HEK293 (cell line): Measurements from ENCODE around the gene SYNC.

Source experiments
- AEBP2 ChIP-seq: fragments of 450-650 bp; formaldehyde crosslinking; IDR thresholded peaks from 2 replicates; pipeline ENCODE4 v1.5.1; 2016; ENCODE audit warnings: missing biosample characterization, missing genetic modification characterization, borderline replicate concordance
- FEZF1 ChIP-seq: fragments of 450-650 bp; formaldehyde crosslinking; IDR thresholded peaks from 2 replicates; pipeline ENCODE4 v1.5.1; 2016; ENCODE audit warnings: missing biosample characterization, missing genetic modification characterization
- GLI2 ChIP-seq: fragments of 450-650 bp; formaldehyde crosslinking; IDR thresholded peaks from 2 replicates; pipeline ENCODE4; 2017; ENCODE audit warnings: missing biosample characterization, missing genetic modification characterization, low read depth, borderline replicate concordance
- HOXC10 ChIP-seq: sonication (generic); formaldehyde crosslinking; IDR thresholded peaks from 2 replicates; pipeline ENCODE4 v1.8.1; 2023; ENCODE audit warnings: mild to moderate bottlenecking, missing genetic modification reagents
- IKZF3 ChIP-seq: fragments of 450-650 bp; IDR thresholded peaks from 2 replicates; pipeline ENCODE4 v1.5.0; 2018; ENCODE audit warnings: missing biosample characterization, mild to moderate bottlenecking, missing genetic modification characterization, moderate library complexity
- KLF1 ChIP-seq: fragments of 450-650 bp; formaldehyde crosslinking; IDR thresholded peaks from 2 replicates; pipeline ENCODE4 v1.5.1; 2016; ENCODE audit warnings: missing biosample characterization, missing genetic modification characterization
- KLF16 ChIP-seq: fragments of 450-650 bp; formaldehyde crosslinking; IDR thresholded peaks from 2 replicates; pipeline ENCODE4 v1.5.1; 2017; ENCODE audit warnings: missing biosample characterization, missing genetic modification characterization
- OVOL3 ChIP-seq: fragments of 450-650 bp; formaldehyde crosslinking; IDR thresholded peaks from 2 replicates; pipeline ENCODE4 v1.5.1; 2016; ENCODE audit warnings: missing biosample characterization, missing genetic modification characterization
- SALL2 ChIP-seq: fragments of 450-650 bp; formaldehyde crosslinking; IDR thresholded peaks from 2 replicates; pipeline ENCODE4 v1.5.0; 2017; ENCODE audit warnings: missing biosample characterization, mild to moderate bottlenecking, missing genetic modification characterization, borderline replicate concordance
- SETDB1 ChIP-seq: IDR thresholded peaks from one replicate; pipeline ENCODE4 v1.6.1; 2017; ENCODE audit warnings: mild to moderate bottlenecking, low read length, moderate library complexity, mixed read lengths; ENCODE audit not compliant: insufficient read length
- SP3 ChIP-seq: fragments of 450-650 bp; formaldehyde crosslinking; IDR thresholded peaks from 2 replicates; pipeline ENCODE4 v1.5.1; 2016; ENCODE audit warnings: missing biosample characterization, missing genetic modification characterization
- ZBTB1 ChIP-seq: fragments of 450-650 bp; formaldehyde crosslinking; IDR thresholded peaks from 2 replicates; pipeline ENCODE4 v1.5.1; 2016; ENCODE audit warnings: missing biosample characterization, missing genetic modification characterization
- ZBTB7A ChIP-seq: fragments of 450-650 bp; formaldehyde crosslinking; IDR thresholded peaks from 2 replicates; pipeline ENCODE4 v1.5.1; 2016; ENCODE audit warnings: low read depth, missing biosample characterization, missing genetic modification characterization
- ZFP3 ChIP-seq: fragments of 450-650 bp; formaldehyde crosslinking; IDR thresholded peaks from 2 replicates; pipeline ENCODE4 v1.5.1; 2016; ENCODE audit warnings: low read depth, missing biosample characterization, missing genetic modification characterization
- ZIC2 ChIP-seq: fragments of 450-650 bp; formaldehyde crosslinking; IDR thresholded peaks from 2 replicates; pipeline ENCODE4 v1.5.1; 2016; ENCODE audit warnings: missing biosample characterization, missing genetic modification characterization
- ZNF112 ChIP-seq: fragments of 450-650 bp; formaldehyde crosslinking; IDR thresholded peaks from 2 replicates; pipeline ENCODE4 v1.5.0; 2017; ENCODE audit warnings: missing biosample characterization, missing genetic modification characterization
- ZNF155 ChIP-seq: fragments of 450-650 bp; formaldehyde crosslinking; IDR thresholded peaks from 2 replicates; pipeline ENCODE4 v1.5.1; 2016; ENCODE audit warnings: missing biosample characterization, missing genetic modification characterization
- ZNF18 ChIP-seq: fragments of 450-650 bp; formaldehyde crosslinking; IDR thresholded peaks from 2 replicates; pipeline ENCODE4 v1.5.1; 2016; ENCODE audit warnings: missing biosample characterization, missing genetic modification characterization
- ZNF184 ChIP-seq: fragments of 450-650 bp; IDR thresholded peaks from 2 replicates; pipeline ENCODE4 v1.5.1; 2018; ENCODE audit warnings: missing biosample characterization, mild to moderate bottlenecking, missing genetic modification characterization
- ZNF24 ChIP-seq: fragments of 450-650 bp; formaldehyde crosslinking; IDR thresholded peaks from 2 replicates; pipeline ENCODE4 v1.5.1; 2016; ENCODE audit warnings: missing biosample characterization, missing genetic modification characterization
- ZNF341 ChIP-seq: fragments of 450-650 bp; formaldehyde crosslinking; IDR thresholded peaks from 2 replicates; pipeline ENCODE4; 2016; ENCODE audit warnings: low read depth, missing biosample characterization, missing genetic modification characterization
- ZNF37A ChIP-seq: fragments of 450-650 bp; IDR thresholded peaks from 2 replicates; pipeline ENCODE4 v1.5.1; 2018; ENCODE audit warnings: missing biosample characterization, missing genetic modification characterization
- ZNF391 ChIP-seq: fragments of 450-650 bp; formaldehyde crosslinking; IDR thresholded peaks from 2 replicates; pipeline ENCODE4 v1.5.1; 2016; ENCODE audit warnings: low read depth, missing biosample characterization, missing genetic modification characterization, borderline replicate concordance
- ZNF514 ChIP-seq: fragments of 450-650 bp; formaldehyde crosslinking; IDR thresholded peaks from 2 replicates; pipeline ENCODE4 v1.5.1; 2016; ENCODE audit warnings: missing biosample characterization, missing genetic modification characterization
- ZNF596 ChIP-seq: fragments of 450-650 bp; IDR thresholded peaks from 2 replicates; pipeline ENCODE4 v1.5.0; 2018; ENCODE audit warnings: missing biosample characterization, mild to moderate bottlenecking, missing genetic modification characterization, moderate library complexity
- ZNF645 ChIP-seq: fragments of 450-650 bp; formaldehyde crosslinking; IDR thresholded peaks from 2 replicates; pipeline ENCODE4; 2016; ENCODE audit warnings: missing biosample characterization, missing genetic modification characterization
- ZNF76 ChIP-seq: fragments of 450-650 bp; formaldehyde crosslinking; IDR thresholded peaks from 2 replicates; pipeline ENCODE4; 2016; ENCODE audit warnings: low read depth, missing biosample characterization, missing genetic modification characterization, borderline replicate concordance
- ZNF777 ChIP-seq: fragments of 450-650 bp; formaldehyde crosslinking; IDR thresholded peaks from 2 replicates; pipeline ENCODE4 v1.5.1; 2017; ENCODE audit warnings: missing biosample characterization, missing genetic modification characterization, borderline replicate concordance
- ZNF792 ChIP-seq: fragments of 450-650 bp; formaldehyde crosslinking; IDR thresholded peaks from 2 replicates; pipeline ENCODE4 v1.5.1; 2016; ENCODE audit warnings: missing biosample characterization, missing genetic modification characterization
- ZNF830 ChIP-seq: fragments of 450-650 bp; IDR thresholded peaks from 2 replicates; pipeline ENCODE4 v1.5.0; 2018; ENCODE audit warnings: missing biosample characterization, missing genetic modification characterization, low read depth, mild to moderate bottlenecking, moderate library complexity
- TF ChIP-seq, protein P1 (sequence below): fragments of 450-650 bp; formaldehyde crosslinking; IDR thresholded peaks from 2 replicates; pipeline ENCODE4 v1.5.1; 2016; ENCODE audit warnings: missing biosample characterization, missing genetic modification characterization
- TF ChIP-seq, protein P2 (sequence below): fragments of 450-650 bp; IDR thresholded peaks from 2 replicates; pipeline ENCODE4 v1.5.1; 2018; ENCODE audit warnings: missing biosample characterization, mild to moderate bottlenecking, missing genetic modification characterization
- TF ChIP-seq, protein P3 (sequence below): fragments of 450-650 bp; formaldehyde crosslinking; IDR thresholded peaks from 2 replicates; pipeline ENCODE4 v1.5.1; 2016; ENCODE audit warnings: missing biosample characterization, missing genetic modification characterization

Gene SYNC

GRCh38 chr1:32742199-32742947 is 39.8 kb upstream of the SYNC start (continued):
- TF ChIP-seq IKZF3: no peak; the same call in 1 of the 2 replicates
- TF ChIP-seq SP3 (tag by site-specific recombination): no peak
- no peak for TF ChIP-seq OVOL3 (tag by site-specific recombination)
- no peak for TF ChIP-seq ZNF830 (tag by site-specific recombination)
- TF ChIP-seq ZBTB7A: no peak; the same call in 1 of the 2 replicates
- TF ChIP-seq AEBP2 (tag by site-specific recombination): no peak
- TF ChIP-seq ZNF24 (tag by site-specific recombination): no peak
- no peak for TF ChIP-seq SALL2 (tag by site-specific recombination)
- no peak for TF ChIP-seq ZNF37A
- no peak for TF ChIP-seq ZNF792
- no peak for TF ChIP-seq ZNF777 (tag by site-specific recombination)
- TF ChIP-seq HOXC10: no peak
- no peak for TF ChIP-seq FEZF1
- no peak for TF ChIP-seq ZNF596 (tag by site-specific recombination)
- no peak for TF ChIP-seq ZBTB1 (tag by site-specific recombination)
- no peak for TF ChIP-seq ZNF155 (tag by site-specific recombination)
- no peak for TF ChIP-seq ZNF391 (tag by site-specific recombination)
- TF ChIP-seq ZIC2 (tag by site-specific recombination): peak; percentile 92
- TF ChIP-seq ZFP3: no peak
- no peak for TF ChIP-seq KLF16 (tag by site-specific recombination)
- no peak for TF ChIP-seq KLF1 (tag by site-specific recombination)
- TF ChIP-seq, protein P1, sequence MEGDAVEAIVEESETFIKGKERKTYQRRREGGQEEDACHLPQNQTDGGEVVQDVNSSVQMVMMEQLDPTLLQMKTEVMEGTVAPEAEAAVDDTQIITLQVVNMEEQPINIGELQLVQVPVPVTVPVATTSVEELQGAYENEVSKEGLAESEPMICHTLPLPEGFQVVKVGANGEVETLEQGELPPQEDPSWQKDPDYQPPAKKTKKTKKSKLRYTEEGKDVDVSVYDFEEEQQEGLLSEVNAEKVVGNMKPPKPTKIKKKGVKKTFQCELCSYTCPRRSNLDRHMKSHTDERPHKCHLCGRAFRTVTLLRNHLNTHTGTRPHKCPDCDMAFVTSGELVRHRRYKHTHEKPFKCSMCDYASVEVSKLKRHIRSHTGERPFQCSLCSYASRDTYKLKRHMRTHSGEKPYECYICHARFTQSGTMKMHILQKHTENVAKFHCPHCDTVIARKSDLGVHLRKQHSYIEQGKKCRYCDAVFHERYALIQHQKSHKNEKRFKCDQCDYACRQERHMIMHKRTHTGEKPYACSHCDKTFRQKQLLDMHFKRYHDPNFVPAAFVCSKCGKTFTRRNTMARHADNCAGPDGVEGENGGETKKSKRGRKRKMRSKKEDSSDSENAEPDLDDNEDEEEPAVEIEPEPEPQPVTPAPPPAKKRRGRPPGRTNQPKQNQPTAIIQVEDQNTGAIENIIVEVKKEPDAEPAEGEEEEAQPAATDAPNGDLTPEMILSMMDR (tag by site-specific recombination): no peak
- TF ChIP-seq SETDB1: no peak
- no peak for TF ChIP-seq ZNF184 (tag by site-specific recombination)
- TF ChIP-seq GLI2: no peak
- TF ChIP-seq, protein P2, sequence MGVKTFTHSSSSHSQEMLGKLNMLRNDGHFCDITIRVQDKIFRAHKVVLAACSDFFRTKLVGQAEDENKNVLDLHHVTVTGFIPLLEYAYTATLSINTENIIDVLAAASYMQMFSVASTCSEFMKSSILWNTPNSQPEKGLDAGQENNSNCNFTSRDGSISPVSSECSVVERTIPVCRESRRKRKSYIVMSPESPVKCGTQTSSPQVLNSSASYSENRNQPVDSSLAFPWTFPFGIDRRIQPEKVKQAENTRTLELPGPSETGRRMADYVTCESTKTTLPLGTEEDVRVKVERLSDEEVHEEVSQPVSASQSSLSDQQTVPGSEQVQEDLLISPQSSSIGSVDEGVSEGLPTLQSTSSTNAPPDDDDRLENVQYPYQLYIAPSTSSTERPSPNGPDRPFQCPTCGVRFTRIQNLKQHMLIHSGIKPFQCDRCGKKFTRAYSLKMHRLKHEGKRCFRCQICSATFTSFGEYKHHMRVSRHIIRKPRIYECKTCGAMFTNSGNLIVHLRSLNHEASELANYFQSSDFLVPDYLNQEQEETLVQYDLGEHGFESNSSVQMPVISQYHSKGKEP: no peak
- peak; percentile 17; the same call in 1 of the 2 replicates for TF ChIP-seq ZNF341
- TF ChIP-seq, protein P3, sequence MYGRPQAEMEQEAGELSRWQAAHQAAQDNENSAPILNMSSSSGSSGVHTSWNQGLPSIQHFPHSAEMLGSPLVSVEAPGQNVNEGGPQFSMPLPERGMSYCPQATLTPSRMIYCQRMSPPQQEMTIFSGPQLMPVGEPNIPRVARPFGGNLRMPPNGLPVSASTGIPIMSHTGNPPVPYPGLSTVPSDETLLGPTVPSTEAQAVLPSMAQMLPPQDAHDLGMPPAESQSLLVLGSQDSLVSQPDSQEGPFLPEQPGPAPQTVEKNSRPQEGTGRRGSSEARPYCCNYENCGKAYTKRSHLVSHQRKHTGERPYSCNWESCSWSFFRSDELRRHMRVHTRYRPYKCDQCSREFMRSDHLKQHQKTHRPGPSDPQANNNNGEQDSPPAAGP (tag by site-specific recombination): no peak
- TF ChIP-seq ZNF76: no peak
- no peak for TF ChIP-seq ZNF18
- no peak for TF ChIP-seq ZNF514 (tag by site-specific recombination)
- no peak for TF ChIP-seq ZNF645 (tag by site-specific recombination)
- no peak for TF ChIP-seq ZNF112
